GM18858 (cell line): ENCODE results near the gene TTC28.
"Not testable (repeated sequence)": the region's sequence is repeated elsewhere in the genome, so short reads cannot be mapped to it uniquely, and the experiment has no call there.

Experiments
- ATAC-seq: cut with Tn5 transposase; IDR thresholded peaks from one replicate; pipeline ENCODE4 v1.9.1; 2021; ENCODE audit not compliant: unreplicated experiment

TTC28 gene

GRCh38 chr22:28112548-28113043 lies 567.0 kb downstream of the TTC28 start:
- ATAC-seq = no peak

DNA sequence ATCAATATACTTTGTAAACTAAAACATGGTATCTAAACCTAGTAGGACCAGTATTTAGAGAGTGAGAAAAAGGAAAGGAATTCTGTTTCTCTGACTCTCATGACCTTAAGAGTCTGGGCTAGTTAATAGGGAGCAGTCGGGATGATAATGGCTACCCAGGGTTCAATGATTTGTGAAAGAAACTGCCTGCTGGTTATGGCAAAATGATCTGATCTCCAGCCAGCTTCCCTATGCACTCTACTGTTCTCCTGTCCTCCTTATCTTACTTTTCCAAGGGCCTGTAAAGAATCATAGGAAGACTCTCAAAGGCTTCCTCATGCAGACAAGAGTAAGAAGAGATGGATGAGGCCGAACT lies 567.5 kb downstream of the TTC28 start:
- ATAC-seq = no peak

DNA sequence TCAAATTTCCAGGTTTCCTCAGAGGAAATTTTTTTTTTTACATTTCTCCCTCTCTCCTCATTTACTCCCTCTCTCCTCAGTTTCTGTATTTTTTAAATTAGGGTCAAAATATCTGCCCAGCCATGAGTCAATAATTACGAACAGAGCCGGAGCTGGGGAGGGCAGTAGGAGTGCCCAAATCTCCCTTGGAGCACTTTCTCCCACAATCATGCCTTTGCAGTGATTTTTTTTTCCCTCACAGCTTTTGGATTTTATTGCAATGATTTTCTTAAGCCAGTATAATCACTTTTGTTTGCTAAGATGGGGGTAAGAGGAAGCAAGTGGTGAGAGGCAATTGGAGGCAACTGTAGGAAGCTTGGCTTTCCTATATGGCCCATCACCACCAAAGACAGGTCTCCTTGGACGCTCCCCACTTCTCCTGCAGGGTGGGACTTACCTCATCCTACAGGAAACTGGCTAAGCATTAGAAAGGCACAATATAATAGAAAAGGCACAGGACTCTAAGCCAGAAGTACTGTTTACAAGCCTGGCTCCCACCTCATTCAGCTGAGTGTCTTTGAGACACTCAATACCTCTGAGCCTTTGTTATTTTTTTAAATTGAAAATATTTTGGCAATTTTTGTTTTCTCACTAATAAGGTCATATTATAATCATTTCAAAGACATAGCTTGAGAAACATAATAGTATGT lies 568.0 kb downstream of the TTC28 start:
- ATAC-seq = no peak

GRCh38 chr22:28108851-28109250 lies 570.8 kb downstream of the TTC28 start:
- ATAC-seq = no peak

DNA sequence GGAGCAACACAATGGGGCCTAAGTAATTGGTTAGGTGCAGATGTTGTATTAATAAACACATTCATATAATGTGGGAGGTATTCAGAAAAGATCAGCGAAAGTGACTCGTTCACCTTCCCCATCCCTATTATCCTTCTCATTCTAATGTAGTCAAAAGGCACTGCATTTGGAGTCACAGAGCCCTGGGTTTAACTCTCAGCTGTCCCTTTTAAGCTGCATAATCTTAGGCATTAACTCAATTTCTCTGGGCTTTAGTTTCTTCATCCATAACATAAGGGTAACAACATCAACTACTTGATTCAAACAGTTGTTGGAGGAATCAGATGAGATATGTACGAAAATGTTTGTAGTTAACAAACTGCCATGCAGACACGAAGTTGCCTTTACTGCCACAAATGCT lies 573.0 kb downstream of the TTC28 start:
- ATAC-seq = no peak

- no peak for ATAC-seq
Measured at GRCh38 chr22:28105988-28106387, 573.7 kb downstream of the TTC28 start.

DNA sequence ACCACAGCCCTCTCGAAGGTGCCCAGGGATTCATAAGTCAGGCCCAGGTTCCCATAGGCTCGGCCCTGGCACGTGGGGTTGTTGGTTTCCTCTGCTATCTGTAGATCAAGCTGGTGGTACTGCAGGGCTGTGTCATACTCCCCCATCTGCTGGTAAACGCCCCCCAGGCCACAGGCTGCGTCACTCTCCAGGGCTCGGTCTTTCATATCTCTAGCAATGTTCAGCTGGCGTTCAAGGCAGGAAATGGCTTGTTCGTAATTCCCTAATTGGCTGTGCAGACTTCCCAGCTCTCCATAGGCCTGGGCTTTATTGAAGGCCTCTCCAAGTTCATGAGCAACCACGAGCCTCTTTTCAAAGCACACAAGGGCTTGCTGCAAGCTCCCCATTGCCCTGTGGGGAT lies 574.2 kb downstream of the TTC28 start:
- no peak for ATAC-seq

DNA sequence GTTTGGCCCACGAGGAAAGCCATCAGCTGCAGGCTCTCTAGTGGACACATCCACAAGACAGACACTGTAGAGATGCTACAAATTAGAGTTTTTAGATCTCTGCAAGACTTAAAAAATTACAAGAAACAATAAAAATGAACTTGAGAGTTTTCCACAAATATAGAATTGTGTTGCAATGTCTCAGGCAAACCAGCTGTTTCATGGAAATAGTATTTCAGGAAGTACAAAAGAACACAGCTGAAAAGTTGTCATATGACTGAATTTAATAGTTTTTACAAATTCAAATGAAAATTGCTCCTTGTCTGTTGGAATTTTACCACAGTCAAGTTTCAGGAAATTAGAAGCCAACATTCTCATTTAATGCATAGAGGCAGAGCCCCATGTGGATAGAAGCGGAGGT lies 576.0 kb downstream of the TTC28 start:
- no peak for ATAC-seq

DNA sequence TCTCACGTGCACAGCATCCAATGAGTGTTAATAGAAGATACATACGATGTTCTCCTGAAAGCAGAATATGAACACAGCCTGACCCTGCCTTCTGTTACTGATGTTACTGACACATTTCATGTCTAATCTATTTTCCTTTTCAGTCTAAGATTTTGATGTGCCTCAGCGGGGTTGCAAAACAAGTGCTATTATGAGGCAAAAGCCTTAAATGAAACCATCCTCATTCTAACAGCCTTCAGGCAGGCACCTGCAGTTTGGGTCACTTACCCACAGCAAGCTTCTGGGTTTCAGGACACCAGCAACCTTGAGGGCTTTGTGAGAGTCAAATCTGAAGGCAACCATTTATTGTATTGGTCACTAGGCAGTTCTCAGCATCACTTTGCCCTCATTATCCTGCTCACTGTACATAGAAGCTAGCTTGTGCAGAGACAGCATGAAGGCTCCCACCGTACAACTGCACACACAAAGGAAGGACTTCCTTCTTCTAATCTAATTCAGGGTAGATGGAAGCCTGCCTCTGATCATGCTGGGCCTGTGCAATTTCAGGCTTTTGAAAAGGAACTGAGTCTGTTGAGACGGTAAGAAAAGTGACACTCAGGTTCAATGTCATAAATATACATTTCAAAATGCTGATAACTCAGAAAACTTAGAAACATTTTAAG lies 577.4 kb downstream of the TTC28 start:
- no peak for ATAC-seq

- ATAC-seq = no peak
Measured at GRCh38 chr22:28097627-28098026, 582.0 kb downstream of the TTC28 start.

GRCh38 chr22:28096161-28096560 lies 583.5 kb downstream of the TTC28 start:
- no peak for ATAC-seq

DNA sequence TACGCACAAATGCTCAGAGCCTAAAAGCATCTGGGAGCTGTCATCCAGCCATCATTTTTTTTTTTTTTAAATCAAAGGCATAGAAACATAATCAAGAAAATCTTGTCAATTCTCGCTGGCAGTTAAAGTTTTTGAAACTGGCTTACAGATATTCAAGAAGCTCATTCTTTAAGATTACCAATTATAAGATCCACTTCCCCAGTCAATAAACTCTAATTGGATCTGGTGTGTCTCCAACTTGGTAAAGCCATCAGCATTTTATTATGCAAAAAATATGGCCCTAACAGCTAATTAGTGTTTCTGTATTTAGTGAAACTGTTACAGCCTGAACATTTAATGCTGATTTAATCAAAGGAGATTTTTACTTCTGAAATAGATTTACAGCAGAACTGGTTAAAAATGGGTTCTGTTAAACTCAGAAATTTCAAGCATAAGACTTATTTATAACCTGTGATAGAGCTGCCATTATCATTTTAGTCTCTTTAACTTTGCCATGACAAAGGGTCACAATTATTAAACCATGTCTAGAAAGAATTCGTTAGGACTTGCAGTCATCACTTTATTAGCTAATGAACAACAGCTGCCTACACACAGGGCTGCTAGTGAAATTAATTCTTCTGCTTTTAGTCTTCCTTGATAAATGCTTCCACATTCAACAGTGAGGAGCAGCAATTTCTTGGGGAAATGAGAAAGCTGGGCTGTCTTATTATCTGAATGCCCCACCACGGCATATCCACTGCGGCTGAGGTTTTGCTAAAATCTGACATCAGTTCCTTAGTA lies 584.1 kb downstream of the TTC28 start:
- ATAC-seq = no peak

- no peak for ATAC-seq
Measured at GRCh38 chr22:28094771-28095170, 584.9 kb downstream of the TTC28 start.

GRCh38 chr22:28093711-28094110 lies 585.9 kb downstream of the TTC28 start:
- ATAC-seq = no peak

GRCh38 chr22:28091486-28091885 lies 588.2 kb downstream of the TTC28 start:
- no peak for ATAC-seq

DNA sequence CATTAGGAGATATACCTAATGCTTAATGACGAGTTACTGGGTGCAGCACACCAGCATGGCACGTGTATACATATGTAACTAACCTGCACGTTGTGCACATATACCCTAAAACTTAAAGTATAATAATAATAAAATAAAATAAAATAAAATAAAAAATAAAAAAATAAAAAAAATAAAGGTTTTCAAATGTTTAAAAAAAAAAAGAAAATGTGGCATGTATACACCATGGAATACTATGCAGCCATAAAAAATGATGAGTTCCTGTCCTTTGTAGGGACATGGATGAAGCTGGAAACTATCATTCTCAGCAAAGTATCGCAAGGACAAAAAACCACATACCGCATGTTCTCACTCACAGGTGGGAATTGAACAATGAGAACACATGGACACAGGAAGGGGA lies 590.1 kb downstream of the TTC28 start:
- ATAC-seq = not testable (repeated sequence)

DNA sequence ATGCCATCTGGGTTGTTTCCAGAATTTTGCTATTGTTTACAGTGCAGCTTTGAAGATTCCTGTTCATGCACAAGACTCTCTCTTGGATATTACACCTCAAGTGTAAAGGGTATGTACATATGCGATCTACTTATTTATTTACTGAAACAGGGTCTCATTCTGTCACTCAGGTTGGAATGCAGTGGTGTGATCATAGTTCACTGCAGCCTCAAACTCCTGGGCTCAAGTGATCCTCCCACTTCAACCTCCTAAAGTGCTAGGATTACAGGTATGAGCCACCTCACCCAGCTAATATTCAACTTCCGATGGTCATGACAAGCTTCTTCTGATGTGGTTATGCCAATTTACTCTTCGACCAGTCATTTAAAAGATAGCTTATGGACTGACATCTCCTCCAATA lies 602.5 kb downstream of the TTC28 start:
- ATAC-seq = no peak

- ATAC-seq = no peak
Measured at GRCh38 chr22:28075358-28075981, 604.2 kb downstream of the TTC28 start.

GRCh38 chr22:28074526-28074925 lies 605.1 kb downstream of the TTC28 start:
- no peak for ATAC-seq

- no peak for ATAC-seq
Measured at GRCh38 chr22:28072066-28072465, 607.6 kb downstream of the TTC28 start.

DNA sequence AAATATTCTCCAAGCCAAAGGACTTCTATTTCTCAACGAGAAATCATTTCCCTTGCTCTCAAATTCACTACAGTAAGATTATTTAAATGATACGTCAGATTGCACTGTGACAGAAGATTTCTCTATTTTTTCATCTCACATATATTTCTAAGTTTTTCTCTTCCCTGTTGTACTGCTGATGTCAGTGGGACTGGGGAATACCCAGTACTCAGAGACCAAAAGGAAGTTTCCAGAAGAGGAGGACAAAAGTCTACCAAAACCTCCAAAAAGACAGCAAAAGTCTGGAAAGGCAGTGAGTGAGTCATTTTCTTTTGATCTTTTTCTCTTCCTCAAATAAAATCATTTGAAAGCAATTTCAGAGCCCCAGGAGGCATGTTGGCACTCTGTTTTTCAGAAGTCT lies 610.8 kb downstream of the TTC28 start:
- ATAC-seq = no peak

DNA sequence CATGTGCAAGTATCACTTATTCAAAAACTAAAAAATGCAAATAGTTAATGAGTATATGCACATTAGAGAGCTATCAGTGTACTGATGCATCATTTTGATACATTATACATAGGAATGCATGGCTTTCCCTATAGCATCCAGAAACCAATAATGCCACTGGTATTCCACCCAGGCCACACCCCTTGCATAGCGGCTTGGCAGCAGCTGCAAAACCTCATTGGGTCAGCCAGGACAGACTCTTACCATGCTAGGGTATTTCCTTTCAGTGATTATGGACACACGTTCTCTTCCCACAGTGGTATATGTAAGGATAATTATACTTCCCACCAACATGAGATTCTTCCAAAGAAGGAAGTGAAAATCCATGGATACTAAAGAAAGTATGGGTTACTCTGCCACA lies 614.7 kb downstream of the TTC28 start:
- no peak for ATAC-seq
